ENCODE data around the gene ZBED4.

DNA sequence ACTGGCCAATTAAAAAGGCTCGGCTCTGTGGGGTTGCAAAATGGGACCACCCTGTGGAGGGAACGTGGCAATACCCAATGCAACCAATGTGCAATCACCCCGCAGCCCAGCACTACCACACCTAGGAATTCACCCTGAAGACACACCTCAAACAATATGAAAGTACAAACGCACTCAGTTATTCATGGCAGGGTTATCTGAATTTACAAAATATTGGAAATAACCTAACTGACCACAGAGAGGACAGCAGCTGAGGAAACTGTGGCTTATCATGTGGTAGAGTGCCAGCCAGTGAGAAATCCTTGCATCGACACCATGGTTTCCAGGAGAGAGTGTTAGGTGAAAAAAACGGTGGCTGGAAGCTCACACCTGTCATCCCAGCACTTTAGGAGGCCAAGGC lies 45.9 kb downstream of the ZBED4 start:
- TF ChIP-seq, protein P1, sequence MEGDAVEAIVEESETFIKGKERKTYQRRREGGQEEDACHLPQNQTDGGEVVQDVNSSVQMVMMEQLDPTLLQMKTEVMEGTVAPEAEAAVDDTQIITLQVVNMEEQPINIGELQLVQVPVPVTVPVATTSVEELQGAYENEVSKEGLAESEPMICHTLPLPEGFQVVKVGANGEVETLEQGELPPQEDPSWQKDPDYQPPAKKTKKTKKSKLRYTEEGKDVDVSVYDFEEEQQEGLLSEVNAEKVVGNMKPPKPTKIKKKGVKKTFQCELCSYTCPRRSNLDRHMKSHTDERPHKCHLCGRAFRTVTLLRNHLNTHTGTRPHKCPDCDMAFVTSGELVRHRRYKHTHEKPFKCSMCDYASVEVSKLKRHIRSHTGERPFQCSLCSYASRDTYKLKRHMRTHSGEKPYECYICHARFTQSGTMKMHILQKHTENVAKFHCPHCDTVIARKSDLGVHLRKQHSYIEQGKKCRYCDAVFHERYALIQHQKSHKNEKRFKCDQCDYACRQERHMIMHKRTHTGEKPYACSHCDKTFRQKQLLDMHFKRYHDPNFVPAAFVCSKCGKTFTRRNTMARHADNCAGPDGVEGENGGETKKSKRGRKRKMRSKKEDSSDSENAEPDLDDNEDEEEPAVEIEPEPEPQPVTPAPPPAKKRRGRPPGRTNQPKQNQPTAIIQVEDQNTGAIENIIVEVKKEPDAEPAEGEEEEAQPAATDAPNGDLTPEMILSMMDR (IDR thresholded peaks at IDR 0.05; ENCODE audit: insufficient read depth, low read length, poor library complexity, severe bottlenecking), result no peak
- no peak for TF ChIP-seq EZH2phosphoT487 (conservative IDR thresholded peaks at IDR 0.05; ENCODE audit: low read length)
